Vagina (tissue), 2 donors: ENCODE measurements around the gene TIMM29.

Source experiments
- CTCF ChIP-seq, 3 experiments: fragments of 450-650 bp in 2 of 3; fragments of 200-600 bp in 1 of 3; sonication (generic) in 1 of 3; IDR thresholded peaks; one replicate each; pipeline ENCODE4 v1.5.1; 2017 to 2019; ENCODE audit warnings: antibody characterized with exemption in 3 of 3, mild to moderate bottlenecking in 2 of 3, moderate library complexity in 2 of 3
- POLR2AphosphoS5 ChIP-seq, 2 donors: sonication (generic); formaldehyde crosslinking; IDR thresholded peaks; one replicate each; pipeline ENCODE4 v1.9.0; 2017; ENCODE audit warnings: antibody characterized with exemption in 2 of 2, mild to moderate bottlenecking in 2 of 2, low read depth in 1 of 2; ENCODE audit not compliant: insufficient read depth in 1 of 2

- TF ChIP-seq CTCF (IDR thresholded peaks at IDR 0.05) (no peak), POLR2AphosphoS5 (IDR thresholded peaks at IDR 0.05; ENCODE audit: insufficient read depth in 1 of 2, low read depth in 1 of 2) (peak in 1 of 2 donors; percentile 82)
Measured at GRCh38 chr19:10952809-10953208, 24.2 kb downstream of the TIMM29 start.
